AG09309 (cell line): Measurements from ENCODE around the gene RASA3.
"Not testable (repeated sequence)": the region's sequence is repeated elsewhere in the genome, so short reads cannot be mapped to it uniquely, and the experiment has no call there.

ENCODE experiments used
- DNase-seq: peaks from one replicate; pipeline ENCODE4 v3.0.0-alpha.2; 2010; ENCODE audit warnings: low read depth
- H3K4me3 ChIP-seq: 2 replicates; pipeline ENCODE4 v1.5.1; 2011; ENCODE audit warnings: mild to moderate bottlenecking, low read depth, low read length, moderate library complexity; ENCODE audit not compliant: control insufficient read depth
- TF ChIP-seq, protein P1 (sequence below): IDR thresholded peaks from 2 replicates; pipeline ENCODE4 v1.5.1; 2011; ENCODE audit warnings: mild to moderate bottlenecking, low read depth, low read length, inconsistent platforms; ENCODE audit not compliant: insufficient read depth, control insufficient read depth; ENCODE audit errors: missing control alignments

Gene RASA3

DNA sequence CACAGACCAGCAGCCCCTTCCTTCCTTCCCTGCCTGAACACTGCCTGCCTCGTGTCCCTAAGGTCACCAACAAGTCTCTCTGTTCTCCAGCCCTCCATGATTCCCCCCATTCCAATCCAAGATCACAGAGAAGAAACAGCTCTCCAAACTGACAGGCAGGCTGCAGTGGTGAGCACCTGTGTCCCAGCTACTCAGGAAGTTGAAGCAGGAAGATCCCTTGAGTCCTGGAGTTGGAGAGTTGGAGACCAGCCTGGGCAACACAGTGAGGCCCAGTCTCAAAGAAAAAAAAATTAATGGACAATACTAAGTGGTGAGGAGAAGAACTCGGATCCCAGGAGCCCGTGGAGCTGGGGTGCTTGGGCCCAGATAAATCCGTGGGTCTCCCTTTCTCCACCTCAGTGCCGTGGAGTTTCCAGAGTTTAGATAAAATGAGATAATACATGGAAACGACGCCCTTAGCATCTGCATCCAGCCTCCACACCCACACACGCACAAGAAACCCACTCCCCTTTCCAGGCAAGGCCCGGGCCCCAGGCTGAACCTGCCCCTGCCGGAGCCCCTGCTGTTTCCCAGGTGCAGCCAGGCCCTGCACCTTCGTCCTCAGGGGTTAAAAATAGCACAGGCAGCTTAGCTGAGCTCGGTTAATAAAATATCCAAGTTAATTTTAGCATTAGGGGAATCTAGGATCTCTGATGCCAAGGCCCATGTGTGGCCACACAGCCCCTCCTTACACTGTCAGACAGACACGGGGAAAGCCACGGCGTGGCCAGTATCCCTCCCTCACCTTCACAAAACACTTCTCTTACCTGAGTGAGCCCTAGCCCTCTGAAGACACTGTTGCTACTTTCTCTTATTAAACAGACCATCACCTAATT lies 4.7 kb downstream of the RASA3 start:
- TF ChIP-seq, protein P1, sequence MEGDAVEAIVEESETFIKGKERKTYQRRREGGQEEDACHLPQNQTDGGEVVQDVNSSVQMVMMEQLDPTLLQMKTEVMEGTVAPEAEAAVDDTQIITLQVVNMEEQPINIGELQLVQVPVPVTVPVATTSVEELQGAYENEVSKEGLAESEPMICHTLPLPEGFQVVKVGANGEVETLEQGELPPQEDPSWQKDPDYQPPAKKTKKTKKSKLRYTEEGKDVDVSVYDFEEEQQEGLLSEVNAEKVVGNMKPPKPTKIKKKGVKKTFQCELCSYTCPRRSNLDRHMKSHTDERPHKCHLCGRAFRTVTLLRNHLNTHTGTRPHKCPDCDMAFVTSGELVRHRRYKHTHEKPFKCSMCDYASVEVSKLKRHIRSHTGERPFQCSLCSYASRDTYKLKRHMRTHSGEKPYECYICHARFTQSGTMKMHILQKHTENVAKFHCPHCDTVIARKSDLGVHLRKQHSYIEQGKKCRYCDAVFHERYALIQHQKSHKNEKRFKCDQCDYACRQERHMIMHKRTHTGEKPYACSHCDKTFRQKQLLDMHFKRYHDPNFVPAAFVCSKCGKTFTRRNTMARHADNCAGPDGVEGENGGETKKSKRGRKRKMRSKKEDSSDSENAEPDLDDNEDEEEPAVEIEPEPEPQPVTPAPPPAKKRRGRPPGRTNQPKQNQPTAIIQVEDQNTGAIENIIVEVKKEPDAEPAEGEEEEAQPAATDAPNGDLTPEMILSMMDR = no peak
- no peak overlapping the region for H3K4me3 ChIP-seq
- DNase-seq = no peak

DNA sequence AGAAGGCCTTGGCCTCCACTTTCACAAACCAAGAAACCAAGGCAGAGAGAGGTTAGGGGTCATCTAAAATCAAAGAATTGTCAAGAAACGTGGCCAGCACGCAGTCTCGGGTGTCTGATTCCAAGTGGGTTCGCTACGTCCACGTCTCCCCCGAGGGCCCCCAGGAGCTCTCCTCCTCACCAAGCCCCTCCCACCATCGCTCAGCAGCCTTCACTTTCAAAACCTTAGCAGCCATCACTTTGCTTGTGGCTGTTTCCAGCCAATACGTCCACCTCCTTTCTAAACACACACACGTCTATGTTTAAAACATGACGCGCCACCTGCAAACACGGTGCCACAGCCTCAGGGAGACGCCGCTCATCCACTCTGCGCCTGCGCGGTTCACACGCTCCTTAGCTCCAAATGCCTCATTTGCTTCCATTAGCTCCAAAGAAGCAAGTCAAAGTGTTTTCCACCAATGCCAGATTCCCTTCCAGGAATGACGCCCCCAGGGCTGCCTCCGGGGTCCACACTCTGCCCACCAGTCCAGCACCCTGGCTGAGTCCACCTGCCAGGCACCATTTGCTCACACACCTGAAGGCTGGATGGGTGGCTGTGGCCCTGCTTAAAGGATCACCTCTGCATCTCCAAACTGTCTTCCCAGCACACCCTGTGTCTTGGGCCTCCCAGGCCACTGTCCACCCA lies 5.5 kb downstream of the RASA3 start:
- DNase-seq = no peak

DNA sequence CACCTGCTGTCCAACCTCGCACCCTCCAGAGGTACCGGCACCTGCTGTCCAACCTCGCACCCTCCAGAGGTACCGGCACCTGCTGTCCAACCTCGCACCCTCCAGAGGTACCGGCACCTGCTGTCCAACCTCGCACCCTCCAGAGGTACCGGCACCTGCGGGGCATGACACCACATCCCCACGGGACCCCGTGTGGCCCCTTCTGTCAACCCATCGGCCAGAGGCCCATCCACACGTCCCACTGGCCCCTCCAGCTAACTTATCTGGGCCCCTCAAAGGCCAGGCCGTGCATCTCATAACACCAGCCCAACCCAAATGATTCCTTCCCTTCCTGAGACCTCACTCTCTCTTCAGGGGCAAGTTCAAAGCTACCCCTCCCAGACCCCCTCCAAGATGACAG lies 6.3 kb downstream of the RASA3 start:
- DNase-seq, H3K4me3 ChIP-seq: not testable (repeated sequence)

More for the DNA sequence above, 5.5 kb downstream of the RASA3 start:
- TF ChIP-seq, protein P1 = no peak
- no peak overlapping the region for H3K4me3 ChIP-seq

DNA sequence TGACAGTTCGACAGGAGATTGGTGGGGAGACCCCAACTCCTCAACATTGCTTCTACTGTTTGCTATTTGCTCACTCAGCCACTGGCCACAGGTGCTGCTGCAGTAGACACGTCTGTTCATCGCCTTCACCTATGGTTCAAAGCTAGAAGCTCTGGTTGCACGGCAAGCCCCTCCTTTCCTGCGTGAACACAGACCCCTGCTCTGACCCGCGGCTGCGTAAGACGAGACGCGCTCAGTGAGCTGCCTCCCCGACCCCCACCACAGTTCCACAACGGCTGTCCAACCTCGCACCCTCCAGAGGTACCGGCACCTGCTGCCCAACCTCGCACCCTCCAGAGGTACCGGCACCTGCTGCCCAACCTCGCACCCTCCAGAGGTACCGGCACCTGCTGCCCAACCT lies 6.8 kb downstream of the RASA3 start:
- TF ChIP-seq, protein P1 = no peak
- H3K4me3 ChIP-seq = no peak overlapping the region
- no peak for DNase-seq

DNA sequence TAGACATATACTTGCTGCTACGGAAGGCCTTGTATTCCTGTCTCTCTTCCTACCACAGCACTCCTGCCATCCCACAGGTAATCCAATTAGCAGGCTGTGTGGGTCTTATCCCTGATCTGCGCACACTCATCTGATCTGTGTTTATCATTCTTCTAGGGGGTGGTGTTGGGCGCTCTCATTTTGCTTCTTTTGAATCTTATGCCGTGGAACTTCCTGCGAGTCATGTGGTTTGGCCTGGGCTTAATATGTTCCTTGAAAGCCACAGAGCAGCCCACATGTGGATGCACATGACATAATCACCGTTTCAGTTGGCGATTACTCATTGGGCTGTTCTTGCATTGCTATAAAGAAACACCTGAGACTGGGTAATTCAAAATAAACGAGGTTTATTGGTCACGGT lies 7.5 kb downstream of the RASA3 start:
- H3K4me3 ChIP-seq = no peak overlapping the region
- no peak for DNase-seq
- TF ChIP-seq, protein P1 = no peak

DNA sequence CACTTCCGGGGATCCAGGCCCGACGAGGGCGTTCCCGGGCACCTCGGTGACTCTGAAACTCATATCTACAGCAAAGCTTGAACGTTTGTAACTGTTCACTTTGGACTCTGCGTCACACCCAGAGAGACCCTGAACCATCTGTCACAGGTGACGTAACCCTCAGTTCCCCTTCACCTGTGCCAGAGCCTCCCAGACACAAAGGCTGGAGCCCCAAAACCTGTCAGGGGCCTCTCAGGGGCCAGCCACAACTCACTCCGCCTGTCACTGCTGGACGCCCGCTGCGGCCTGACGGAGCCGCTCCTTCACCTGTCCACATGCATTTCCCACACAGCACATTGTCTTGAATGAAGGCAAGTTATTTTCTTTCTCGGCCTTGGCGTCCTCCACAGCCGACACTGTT lies 8.0 kb downstream of the RASA3 start:
- TF ChIP-seq, protein P1 = no peak
- H3K4me3 ChIP-seq = no peak overlapping the region
- DNase-seq = no peak

DNA sequence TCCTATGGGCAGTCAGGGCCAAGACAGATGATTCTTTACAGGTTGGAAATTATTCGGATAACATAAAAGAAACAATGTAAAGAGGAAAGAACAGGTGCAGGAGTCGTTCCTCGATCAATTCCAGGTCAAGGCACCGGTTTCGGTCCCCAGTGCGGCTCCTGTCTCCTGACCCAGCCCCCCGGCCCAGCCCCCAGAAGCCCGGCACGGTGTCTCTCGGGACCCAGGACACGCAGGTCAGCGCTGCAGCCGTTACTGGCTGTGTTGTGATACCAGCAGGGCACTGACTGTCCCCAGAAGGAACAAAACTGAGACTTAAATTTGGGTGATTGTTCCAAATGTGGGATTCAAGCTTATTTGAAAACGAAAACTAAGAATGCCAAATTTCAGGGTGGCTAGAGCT lies 8.5 kb downstream of the RASA3 start:
- no peak for DNase-seq
- TF ChIP-seq, protein P1 = no peak
- no peak overlapping the region for H3K4me3 ChIP-seq
